NK-92 (cell line): Measurements from ENCODE around the gene SAMD10.
"Not testable (repeated sequence)": the region's sequence is repeated elsewhere in the genome, so short reads cannot be mapped to it uniquely, and the experiment has no call there.

Experiments
- DNase-seq: peaks from one replicate; lab custom pipeline; 2025; ENCODE audit not compliant: unreplicated experiment; lab: John Stamatoyannopoulos, UW

SAMD10 gene

GRCh38 chr20:64003960-64004725, 24.7 kb upstream of the SAMD10 start:
- no peak for DNase-seq

DNA sequence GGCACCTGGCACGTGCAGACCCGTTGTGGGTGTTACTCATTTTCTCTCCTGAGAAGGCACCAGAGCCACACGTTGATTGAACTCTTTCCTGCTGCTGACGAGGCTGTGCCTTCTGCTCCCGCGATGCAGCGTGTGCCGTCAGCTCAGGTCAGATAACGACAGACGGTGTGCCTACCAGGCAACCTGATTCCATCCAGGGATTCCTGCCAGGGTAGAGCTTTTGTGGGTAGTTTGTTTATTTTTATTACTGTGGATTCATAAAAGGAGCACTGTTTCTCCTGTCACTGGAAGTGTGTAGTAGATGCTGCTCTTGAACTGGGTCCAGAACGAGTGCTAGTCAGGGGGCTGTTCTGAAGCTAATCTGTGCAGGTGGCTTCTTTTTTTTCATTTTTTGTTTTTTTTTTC, 22.2 kb upstream of the SAMD10 start:
- no peak for DNase-seq

GRCh38 chr20:64000906-64001305, 21.5 kb upstream of the SAMD10 start:
- no peak for DNase-seq

- DNase-seq = no peak
Observed at GRCh38 chr20:63982937-63983336, 3.5 kb upstream of the SAMD10 start.

DNA sequence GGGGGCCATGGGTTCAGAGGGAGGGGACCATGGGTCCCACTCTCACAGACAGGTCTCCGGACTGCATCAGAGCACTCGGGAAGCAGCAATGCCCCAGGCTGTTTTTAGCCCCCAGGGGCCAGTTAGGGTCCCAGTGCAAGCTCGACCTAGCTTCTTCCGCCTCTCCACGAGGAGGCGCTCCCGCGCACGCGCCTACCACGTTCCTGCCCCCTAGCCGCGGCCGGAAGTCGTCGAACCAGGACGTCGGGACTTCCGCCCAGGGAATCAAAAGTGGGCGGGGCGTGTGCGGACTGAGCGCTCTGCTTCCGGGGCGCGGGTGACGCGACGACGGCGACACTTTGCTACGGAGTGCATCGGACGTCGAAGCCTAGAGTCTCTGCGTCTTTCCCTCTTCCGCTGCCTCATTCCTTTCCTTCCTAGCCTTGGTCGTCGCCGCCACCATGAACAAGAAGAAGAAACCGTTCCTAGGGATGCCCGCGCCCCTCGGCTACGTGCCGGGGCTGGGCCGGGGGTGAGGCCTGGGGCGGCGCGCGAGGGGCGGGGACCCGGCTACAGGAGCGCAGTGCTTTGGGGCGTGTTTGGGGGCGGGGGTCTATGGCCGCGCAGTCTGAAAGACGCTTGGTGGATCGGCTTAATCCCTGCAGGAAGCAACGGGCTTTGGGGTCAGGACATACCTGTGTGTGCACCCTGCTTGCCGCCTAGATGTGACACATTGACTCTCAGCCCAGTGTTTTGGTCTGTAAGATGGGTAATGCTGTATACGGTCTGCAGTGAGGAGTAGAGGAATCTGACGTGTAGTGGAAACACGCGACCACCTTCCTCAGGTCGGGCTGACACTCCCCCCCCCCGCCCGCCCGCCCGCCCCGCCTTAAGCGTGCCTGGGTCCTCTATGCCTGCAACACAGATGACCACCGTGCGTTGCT, 1.6 kb upstream of the SAMD10 start, which contains the start of gene PRPF6:
TSS of gene PRPF6 (plus strand) at position 327 of the 923 bp plus-strand sequence. CDS start at position 441, 114 bp downstream.
- peak; percentile 51 for DNase-seq

- DNase-seq = no peak
Observed at GRCh38 chr20:63980317-63980805, 919 bp upstream of the SAMD10 start.

- no peak for DNase-seq
Observed at GRCh38 chr20:63979229-63979556, 249 bp downstream of the SAMD10 start.

GRCh38 chr20:63978319-63979228, 868 bp downstream of the SAMD10 start:
- DNase-seq = no peak

- DNase-seq = no peak
Observed at GRCh38 chr20:63977739-63978276, 1.6 kb downstream of the SAMD10 start.

GRCh38 chr20:63976980-63977738, 2.3 kb downstream of the SAMD10 start:
- DNase-seq = no peak

DNA sequence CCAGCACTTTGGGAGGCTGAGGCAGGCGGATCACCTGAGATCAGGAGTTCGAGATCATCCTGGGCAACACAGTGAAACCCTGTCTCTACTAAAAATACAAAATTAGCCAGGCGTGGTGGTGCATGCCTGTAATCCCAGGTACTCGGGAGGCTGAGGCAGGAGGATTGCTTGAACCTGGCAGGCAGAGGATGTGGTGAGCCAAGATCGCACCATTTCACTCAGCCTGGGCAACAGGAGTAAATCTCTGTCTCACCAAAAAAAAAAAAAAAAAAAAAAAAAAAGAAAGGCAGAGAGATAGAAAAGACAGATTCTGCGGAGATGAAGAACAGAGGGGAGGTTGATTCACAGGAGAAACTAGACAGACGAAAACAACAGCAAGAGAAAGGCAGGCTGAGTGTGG, 2.9 kb downstream of the SAMD10 start:
- not testable (repeated sequence) for DNase-seq

- DNase-seq = no peak
Observed at GRCh38 chr20:63974402-63975200, 4.8 kb downstream of the SAMD10 start.

DNA sequence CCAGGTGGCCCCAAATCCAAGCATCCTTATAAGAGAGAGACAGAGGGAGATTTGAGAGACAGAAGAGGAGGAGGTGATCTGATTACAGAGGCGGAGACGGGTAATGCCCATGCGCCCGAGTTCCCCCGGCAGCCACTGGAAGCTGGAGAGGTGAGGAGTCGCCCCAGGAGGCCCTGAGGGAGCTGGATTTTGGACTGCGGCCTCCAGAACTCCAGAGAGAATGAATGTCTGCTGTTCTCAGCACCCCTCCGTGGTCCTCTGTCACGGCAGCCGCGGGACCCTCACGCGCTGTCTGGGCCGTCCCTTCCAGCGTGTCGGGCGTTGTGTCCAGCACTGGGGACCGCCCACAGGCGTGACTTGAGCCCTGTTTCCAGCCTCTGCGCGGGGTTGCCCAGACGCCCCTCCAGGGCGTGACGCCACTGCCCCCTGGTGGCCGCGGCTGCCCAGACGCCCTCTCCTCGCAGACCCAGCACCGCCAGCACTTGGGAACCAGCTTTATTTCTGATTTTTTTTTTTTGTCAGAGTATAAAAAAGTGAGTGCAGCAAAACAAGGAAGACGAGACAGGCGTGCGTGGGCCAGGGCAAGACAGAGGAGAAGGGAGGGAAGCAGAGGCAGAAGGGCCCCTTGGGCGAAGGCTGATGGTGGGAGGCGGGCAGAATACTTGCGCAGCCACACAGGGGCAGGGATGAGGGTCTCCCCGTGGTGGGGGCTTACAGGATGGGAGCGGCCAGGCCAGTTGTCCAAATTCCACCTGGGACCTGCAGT, 5.6 kb downstream of the SAMD10 start:
- no peak for DNase-seq

DNA sequence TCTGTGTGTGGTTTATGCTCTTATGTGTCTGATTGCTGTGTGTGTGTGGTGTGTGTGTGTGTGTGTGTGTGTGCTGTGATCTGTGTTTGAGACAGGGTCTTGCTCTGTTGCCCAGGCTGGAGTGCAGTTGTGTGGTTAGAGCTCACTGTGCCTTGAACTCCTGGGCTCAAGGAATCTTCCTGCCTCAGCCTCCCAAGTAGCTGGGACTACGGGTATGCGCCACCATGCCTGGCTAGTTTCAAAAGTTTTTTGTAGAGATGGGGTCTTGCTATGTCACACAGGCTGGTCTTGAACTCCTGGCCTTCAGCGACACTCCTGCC, 6.3 kb downstream of the SAMD10 start:
- DNase-seq = no peak

GRCh38 chr20:63972312-63973159, 6.9 kb downstream of the SAMD10 start:
- no peak for DNase-seq

GRCh38 chr20:63971960-63972311, 7.5 kb downstream of the SAMD10 start:
- not testable (repeated sequence) for DNase-seq

GRCh38 chr20:63970714-63971431, 8.6 kb downstream of the SAMD10 start:
- DNase-seq = no peak
